ENCODE measurements around the gene ATP13A1. TPM values are rescaled to one million over a fixed set of nuclear protein-coding genes. Genes with fewer than 3 reads are reported as not detected.

Gene ATP13A1
- total RNA-seq, 1 experiment from 2014 or later, result 73.7 TPM

DNA sequence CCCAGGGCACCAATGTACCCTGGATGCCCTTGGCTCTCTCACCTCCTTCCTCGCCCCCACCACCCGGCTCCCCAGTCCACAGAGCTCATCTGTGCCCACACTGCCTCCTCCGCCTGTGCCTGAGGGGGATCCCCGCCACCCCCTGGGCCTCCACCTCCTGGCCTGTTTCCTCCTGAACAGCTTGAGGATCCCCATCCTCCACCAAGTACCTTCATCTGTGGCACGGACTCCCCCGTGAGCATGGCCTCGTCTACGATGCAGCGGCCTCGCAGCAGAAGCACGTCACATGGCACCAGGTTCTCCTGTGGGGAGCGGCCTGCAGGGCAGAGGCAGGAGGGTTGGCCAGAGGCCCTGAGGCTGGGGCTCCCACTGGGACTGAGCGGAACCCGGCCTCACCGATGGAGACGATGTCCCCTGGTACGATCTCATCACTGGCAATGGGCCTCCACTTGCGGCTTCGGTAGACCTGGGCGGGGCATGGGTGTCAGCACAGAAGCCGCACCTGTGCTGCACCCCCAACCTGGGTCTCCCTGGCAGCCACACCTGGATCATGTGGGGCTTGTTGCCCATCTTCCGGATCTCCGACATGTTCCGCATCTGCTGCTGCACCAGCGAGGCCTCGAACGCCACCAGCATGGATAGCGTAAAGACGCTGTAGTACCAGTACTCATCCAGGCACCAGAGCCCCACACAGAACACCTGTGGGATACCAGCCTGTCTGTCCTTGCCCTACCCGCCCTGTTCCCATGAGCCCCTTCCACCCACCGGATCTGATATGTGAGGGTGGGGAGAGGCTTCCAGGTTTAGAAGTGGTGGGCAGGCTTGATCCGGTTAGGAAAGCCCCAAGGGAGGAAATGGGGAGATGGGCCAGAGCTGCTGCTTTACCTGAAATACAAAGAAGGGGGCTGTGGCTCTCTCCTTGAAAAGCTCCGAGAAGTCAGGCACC, 6.8 kb downstream of the ATP13A1 start:
- no peaks in the 10 kb centered on the region for H3K9me3 ChIP-seq (ENCODE audit: control insufficient read depth in 1 of 2, insufficient read depth in 1 of 2, low read depth in 1 of 2, low read length in 2 of 2)
- H3K27me3 ChIP-seq (ENCODE audit: insufficient read depth, low read length), result no peaks in the 10 kb centered on the region
- TF ChIP-seq ZNF274 (IDR thresholded peaks at IDR 0.05; ENCODE audit: low read depth, low read length) (no peak), TCF7L2 (IDR thresholded peaks at IDR 0.05; ENCODE audit: borderline replicate concordance, extremely low read depth, insufficient read depth, insufficient read length) (no peak), EZH2phosphoT487 (IDR thresholded peaks at IDR 0.05; ENCODE audit: borderline replicate concordance) (no peak), EZH2 (IDR thresholded peaks at IDR 0.05) (no peak), ELF1 (IDR thresholded peaks at IDR 0.05; ENCODE audit: borderline replicate concordance, low read depth) (no peak), SIN3A (IDR thresholded peaks at IDR 0.05; ENCODE audit: low read depth) (no peak), SP1 (IDR thresholded peaks at IDR 0.05; ENCODE audit: low read depth) (no peak)
- TF ChIP-seq, protein P1, sequence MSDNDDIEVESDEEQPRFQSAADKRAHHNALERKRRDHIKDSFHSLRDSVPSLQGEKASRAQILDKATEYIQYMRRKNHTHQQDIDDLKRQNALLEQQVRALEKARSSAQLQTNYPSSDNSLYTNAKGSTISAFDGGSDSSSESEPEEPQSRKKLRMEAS (IDR thresholded peaks at IDR 0.05), result no peak
- H3K27ac ChIP-seq (ENCODE audit: low read depth, low read length), result no peak overlapping the region
- ATAC-seq, result no peak
- intact Hi-C loops (cut with micrococcal nuclease), result no loop called here
- no peaks in the 10 kb centered on the region for H4K20me1 ChIP-seq (ENCODE audit: insufficient read depth)
- H3K9ac ChIP-seq (ENCODE audit: low read length), result no peak overlapping the region
- peaks cover 25% of the 10 kb centered on the region for H3K79me2 ChIP-seq (ENCODE audit: insufficient read depth, low read length)
- no peak for DNase-seq (ENCODE audit: low read depth, low spot score)
- H3K9me2 ChIP-seq (ENCODE audit: insufficient read depth), result no peaks in the 10 kb centered on the region
- H2AFZ ChIP-seq (ENCODE audit: low read depth, low read length, poor library complexity, severe bottlenecking), result no peak overlapping the region
- ChIA-PET RAD21 (ENCODE audit: low non-redundant PET in 1 of 2, low total read pairs in 2 of 2, uncharacterized antibody in 2 of 2, unreplicated experiment in 2 of 2) (no interaction called here), POLR2A (no interaction called here), CTCF (no interaction called here)
- no peak overlapping the region for H3K4me3 ChIP-seq (replicated peaks in 1 of 2; ENCODE audit: low read depth in 1 of 2, low read length in 2 of 2)
- H3K4me2 ChIP-seq (ENCODE audit: low read length), result no peak overlapping the region
- BruUV-seq (replicated peaks), result no TSS peak
- peaks cover 0 to 16% of the 10 kb centered on the region in 2 experiments; a peak in 2 of 4 replicates for H3K4me1 ChIP-seq (ENCODE audit: control insufficient read depth in 1 of 2, insufficient read depth in 2 of 2, low read length in 2 of 2)
- peaks cover 52 to 65% of the 10 kb centered on the region in 2 experiments for H3K36me3 ChIP-seq (ENCODE audit: control insufficient read depth in 1 of 2, insufficient read depth in 2 of 2, low read length in 2 of 2)

Measured in HCT116 (cell line).